GM04503 (cell line): ENCODE data around the gene SYNE3.

Experiments
- DNase-seq: peaks from one replicate; pipeline ENCODE4 v3.0.0-alpha.2; 2012; ENCODE audit warnings: low read depth

The SYNE3 gene

DNA sequence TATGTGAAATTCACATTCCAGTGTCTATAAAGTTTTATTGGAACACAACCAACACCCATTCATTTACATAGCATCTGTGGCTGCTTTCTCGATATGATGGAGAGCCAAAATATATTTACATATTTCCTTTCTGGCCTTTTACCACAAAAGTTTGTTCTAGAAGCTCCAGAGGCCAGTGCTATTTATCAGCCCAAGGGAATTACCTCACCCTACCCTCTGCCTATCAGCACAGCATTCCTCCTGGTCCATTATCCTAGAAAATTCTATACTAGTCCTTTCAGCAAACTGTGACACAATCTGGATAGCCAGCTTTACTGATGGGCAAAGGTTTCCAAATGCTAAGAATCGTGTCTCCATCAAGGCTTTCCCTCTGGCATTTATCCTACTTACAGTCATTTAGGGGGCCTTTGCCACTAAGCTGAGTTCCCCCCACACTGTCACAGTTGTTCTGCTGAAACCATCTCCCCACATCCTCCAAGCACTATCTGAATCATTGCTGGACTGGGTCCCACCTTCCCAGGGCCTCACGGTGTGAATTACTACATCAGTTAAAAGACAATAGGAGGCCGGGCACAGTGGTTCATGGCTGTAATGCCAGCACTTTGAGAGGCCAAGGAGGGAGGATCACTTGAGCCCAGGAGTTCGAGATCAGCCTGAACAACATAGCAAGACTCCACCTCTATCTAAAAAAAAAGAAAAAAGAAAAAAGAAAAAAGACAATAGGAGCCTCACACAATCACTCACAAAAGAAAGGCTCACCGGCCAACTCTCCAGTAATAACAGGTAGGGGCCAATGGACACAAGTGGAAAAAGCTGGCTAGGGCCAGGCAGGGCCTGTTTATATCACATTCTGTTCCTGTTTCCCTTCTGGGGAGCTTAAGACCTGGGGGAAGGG is 12.1 kb downstream of the SYNE3 start:
- no peak for DNase-seq

DNA sequence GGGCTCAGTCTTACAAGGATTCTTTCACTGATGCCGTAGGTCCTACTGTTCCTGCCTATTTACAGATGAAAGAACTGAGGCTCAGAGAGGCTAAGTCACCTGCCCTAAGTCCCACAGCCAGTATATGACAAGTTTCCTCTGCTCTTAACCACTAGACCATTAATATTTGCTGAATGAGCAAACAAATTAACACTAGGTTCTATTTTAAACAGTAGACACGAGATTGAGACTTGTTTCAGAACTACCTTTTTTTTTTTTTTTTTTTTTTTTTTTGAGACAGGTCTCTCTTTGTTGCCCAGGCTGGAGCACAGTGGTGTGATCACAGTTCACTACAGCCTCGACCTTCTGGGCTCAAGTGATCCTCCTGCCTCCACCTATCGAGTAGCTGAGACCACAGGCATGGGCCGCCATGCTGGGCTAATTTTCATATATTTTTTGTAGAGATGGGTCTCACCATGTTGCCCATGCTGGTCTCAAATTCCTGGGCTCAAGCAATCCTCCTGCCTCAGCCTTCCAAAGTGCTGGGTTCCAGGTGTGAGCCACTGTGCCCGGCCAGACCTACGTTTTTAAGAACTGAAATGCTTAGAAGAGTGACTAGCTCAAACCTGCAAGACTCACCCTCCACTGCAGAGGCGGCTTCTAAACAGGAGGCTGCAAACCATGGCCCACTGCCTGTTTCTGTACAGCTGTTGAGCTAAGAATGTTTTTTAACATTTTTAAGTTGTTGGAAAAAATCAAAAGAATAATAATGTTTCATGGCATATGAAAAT is 12.9 kb downstream of the SYNE3 start:
- DNase-seq, result no peak

DNA sequence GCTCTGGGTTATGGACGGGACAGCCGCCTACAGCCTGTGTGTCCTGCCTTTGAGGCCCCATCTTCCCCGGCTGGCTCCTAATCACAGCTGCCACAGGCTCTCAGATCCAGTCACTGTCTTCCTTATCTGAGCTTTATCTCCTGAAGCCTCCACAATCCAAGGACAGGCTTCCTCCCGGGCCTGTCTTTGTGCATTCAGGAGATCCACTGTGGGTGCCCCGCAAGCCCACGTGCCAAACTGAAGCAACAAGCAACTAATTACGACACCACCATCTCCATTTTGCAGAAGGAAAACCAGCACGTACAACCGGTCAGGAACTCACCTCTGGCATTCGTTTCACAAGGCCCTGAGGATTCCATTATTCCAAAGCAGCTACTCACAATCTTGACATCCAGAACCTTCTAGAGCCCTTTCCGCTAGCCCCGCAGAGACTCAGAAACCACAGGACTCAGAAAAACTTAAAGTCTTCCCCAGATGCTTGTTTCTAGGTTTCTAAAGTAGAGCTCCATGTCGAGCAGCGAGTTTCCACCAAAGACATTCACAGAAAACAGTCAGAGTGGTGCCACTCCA is 14.0 kb downstream of the SYNE3 start:
- no peak for DNase-seq

DNA sequence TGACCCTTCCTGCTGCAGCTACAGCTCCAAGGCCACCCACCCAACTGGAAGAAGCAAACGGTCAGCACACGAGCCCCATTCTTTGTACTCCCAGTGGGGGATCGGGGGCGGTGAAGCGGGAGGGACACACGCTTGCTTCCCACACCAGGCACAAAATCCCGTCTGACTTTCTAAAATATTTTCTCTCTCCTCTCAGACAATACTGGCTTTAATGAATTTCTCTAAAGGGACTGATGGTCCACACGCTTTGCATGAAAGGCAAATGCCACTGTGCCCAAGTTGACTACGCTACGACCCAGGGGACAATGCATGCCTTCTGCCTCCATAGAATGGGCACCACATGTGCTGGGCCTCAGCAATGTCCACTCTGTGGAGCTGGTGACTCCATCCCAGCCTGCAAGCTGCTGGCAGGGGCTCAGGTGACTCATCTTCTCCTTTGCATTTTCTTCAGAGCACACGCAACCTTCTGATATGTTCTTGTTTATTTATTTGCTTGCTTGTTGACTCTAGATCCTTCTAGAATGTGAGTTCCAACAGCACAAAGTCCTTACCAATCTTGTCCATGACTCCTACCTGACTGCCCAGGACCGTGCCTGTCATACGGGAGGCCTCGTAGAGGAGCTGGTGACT is 15.6 kb downstream of the SYNE3 start:
- DNase-seq, result peak; percentile 66

DNA sequence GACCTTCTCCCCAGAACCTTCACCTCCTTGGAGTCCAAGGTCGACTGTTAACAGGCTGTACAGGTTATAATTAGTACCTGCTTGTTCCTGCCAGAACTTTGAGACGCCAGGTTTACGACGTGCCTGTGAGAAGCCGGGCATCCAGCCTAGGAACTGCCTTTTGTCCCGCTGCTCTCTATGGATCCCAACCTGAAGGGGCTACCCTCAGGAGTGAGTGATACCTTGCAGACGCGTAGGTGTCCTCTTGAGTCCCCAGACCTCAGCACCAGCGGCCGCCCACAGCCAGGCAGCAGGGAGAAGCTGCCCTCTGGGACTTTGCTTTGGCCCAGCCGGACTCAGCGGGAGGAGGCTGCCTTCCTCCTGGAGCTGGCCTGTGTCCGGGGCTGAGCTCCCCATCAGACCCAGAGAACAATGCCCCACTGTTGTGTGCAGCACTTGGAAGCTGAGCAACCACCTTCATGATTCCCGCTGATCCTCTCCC is 16.2 kb downstream of the SYNE3 start:
- DNase-seq, result no peak

DNA sequence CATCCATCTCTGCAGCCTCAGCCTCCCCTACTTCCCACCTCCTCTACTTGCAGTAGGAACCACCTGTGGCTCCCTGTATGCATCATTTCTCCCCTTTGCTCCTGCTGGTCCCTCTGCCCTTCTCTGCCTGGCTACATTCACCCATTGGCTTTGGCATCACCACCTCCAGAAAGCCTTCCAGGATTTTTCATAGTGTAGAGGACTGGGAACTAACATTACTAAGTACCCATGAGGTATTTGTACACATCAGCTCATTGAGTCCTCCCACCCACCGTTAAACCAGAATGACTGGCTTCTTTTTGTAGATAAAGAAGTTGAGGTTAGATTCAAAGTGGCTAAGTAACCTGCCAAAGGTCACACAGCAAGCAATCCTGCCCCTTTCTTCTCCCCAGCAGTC is 17.1 kb downstream of the SYNE3 start:
- no peak for DNase-seq

- DNase-seq, result no peak
Observed at GRCh38 chr14:95498622-95499353, 17.7 kb downstream of the SYNE3 start.

DNA sequence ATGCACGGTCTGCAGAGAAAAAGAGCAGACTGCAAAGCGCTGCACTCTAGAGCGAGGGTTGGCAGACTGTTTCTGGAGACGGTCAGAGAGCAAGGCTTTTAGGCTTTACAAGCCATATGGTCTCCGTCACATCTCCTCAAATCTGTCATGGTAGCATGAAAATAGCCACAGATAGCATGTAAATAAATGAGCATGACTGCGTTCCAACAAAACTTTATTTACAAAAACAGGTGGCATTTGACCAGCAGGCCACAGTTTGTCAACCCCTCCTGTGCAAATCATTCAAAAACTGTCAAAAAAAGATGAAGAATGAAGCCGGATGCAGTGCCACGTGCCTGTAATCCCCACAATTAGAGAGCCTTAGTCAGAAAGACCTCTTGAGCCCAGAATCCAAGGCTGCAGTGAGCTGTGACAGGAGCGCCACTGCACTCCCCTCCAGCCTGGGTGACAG is 18.9 kb downstream of the SYNE3 start:
- DNase-seq, result no peak

DNA sequence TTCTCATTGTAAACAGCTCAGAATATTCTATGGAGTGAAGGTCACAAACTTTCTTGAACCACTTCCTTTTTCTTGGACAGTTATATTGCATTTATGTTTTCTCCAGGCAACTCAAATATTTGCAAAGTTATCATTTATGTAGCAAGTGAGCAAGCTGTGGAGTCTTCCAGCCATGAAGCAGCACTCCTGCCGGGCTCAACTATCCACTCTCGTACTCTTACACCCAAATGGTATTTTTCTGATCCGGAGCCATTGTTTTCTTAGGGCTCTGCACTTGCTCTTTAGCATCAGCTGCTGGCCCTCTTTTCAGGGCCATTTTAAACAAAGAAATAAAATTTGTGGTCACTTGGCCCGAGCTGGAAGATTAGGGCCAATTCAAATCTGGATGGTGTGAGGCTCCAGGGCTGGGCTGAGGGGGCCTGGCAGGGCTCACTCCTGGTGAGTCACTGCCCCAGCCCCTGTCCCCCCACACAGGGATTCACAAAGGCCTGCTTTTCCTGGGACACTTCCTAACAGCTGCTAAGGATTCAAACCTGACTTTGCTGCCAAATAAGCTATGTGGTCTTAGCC is 19.7 kb downstream of the SYNE3 start:
- no peak for DNase-seq

- no peak for DNase-seq
Observed at GRCh38 chr14:95496111-95496681, 20.3 kb downstream of the SYNE3 start.

- DNase-seq, result no peak
Observed at GRCh38 chr14:95495538-95496025, 20.9 kb downstream of the SYNE3 start.

- DNase-seq, result no peak
Observed at GRCh38 chr14:95495076-95495475, 21.4 kb downstream of the SYNE3 start.

DNA sequence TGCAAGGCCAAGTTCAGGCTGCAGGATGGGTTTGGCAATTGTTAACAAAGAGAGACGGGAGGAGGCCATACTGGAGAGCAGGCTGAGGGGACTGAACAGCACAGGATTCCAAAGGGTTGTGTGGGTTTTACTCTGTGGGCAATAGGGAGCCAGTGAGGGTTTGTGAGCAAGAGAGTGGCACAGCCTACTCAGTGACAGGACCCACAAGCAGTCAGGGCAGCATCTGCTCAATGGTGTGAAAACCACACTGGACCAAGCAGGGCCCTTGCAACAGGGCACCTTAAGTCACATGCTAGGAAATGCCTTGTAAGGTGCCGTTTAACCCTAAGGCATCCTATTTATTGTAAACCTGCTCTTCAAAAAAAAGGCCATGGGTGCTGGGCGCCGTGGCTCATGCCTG is 22.0 kb downstream of the SYNE3 start:
- no peak for DNase-seq

GRCh38 chr14:95493976-95494375 is 22.5 kb downstream of the SYNE3 start:
- no peak for DNase-seq

DNA sequence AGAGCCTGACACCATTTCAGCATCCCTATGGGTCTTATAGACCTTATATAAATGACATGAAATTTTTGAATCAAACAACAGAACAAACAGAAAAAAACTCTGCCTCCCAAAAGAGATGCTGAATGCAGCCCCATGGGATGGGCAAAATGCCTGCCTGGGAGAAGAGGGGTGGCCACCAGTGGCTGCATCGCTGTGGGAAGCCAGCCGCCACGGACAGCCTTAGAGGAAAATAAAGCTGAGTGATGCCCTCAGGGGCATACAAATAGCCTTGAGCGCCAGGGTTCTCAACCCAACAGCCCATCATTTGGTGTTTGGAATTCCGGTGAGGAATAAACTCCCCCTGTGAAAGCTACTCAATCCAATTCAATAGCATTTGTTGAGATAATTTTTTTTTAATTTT is 22.9 kb downstream of the SYNE3 start:
- no peak for DNase-seq

GRCh38 chr14:95491936-95492608 is 24.4 kb downstream of the SYNE3 start:
- no peak for DNase-seq

GRCh38 chr14:95490727-95491451 is 25.6 kb downstream of the SYNE3 start:
- DNase-seq, result no peak

DNA sequence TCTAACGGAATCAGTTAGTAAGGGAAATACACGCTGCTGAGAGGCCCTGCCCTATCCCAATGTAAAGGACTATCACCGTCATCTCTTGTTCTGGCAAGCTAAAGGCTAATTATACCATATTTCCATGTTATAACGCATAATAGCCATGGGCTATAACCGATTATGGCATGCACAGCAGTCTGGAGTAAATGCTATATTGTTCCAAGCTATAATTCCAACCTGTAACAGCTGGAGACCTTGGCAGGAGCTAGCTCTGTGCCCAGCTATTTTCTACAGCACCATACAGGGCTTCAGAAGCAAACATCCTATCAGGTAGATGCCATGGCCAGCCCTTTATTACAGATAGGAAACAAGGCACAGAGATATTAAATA is 26.3 kb downstream of the SYNE3 start:
- DNase-seq, result no peak
